ENCODE results near the gene FAM98B.

- no peak for TF ChIP-seq CTCF (IDR thresholded peaks at IDR 0.05)
- no peak for TF ChIP-seq POLR2A (IDR thresholded peaks at IDR 0.05)
Measured at GRCh38 chr15:38425269-38425668, 28.7 kb upstream of the FAM98B start.
